Measurements from ENCODE around the gene LSMEM2.

LSMEM2 gene

GRCh38 chr3:50295553-50296431 is 16.9 kb downstream of the LSMEM2 start:
- TF ChIP-seq POLR2A (IDR thresholded peaks at IDR 0.05; ENCODE audit: extremely low read depth, insufficient read length) (no peak), MYC (IDR thresholded peaks at IDR 0.05; ENCODE audit: low read depth, low read length) (no peak)
- DNase-seq (ENCODE audit: low read depth), result no peak
- no peak overlapping the region for H3K4me3 ChIP-seq (ENCODE audit: low read depth, low read length)

GRCh38 chr3:50296721-50297383 is 18.0 kb downstream of the LSMEM2 start:
- no peak overlapping the region for H3K4me3 ChIP-seq (ENCODE audit: low read depth, low read length)
- TF ChIP-seq POLR2A (IDR thresholded peaks at IDR 0.05; ENCODE audit: extremely low read depth, insufficient read length) (no peak), MAX (IDR thresholded peaks at IDR 0.05; ENCODE audit: low read depth, low read length) (no peak), CTCF (IDR thresholded peaks at IDR 0.05; ENCODE audit: low read depth, low read length) (no peak), MYC (IDR thresholded peaks at IDR 0.05; ENCODE audit: low read depth, low read length) (no peak)
- DNase-seq (ENCODE audit: low read depth), result no peak

- no peak for DNase-seq (ENCODE audit: low read depth)
- TF ChIP-seq POLR2A (IDR thresholded peaks at IDR 0.05; ENCODE audit: extremely low read depth, insufficient read length), result no peak
- H3K4me3 ChIP-seq (ENCODE audit: low read depth, low read length), result peak overlapping the region; percentile 78
Observed at GRCh38 chr3:50297384-50297775, 18.5 kb downstream of the LSMEM2 start.

- DNase-seq (ENCODE audit: low read depth), result peak; percentile 71
- TF ChIP-seq MYC (IDR thresholded peaks at IDR 0.05; ENCODE audit: low read depth, low read length) (peak; percentile 33; the same call in 1 of the 2 replicates), POLR2A (IDR thresholded peaks at IDR 0.05; ENCODE audit: extremely low read depth, insufficient read length) (no peak), MAX (IDR thresholded peaks at IDR 0.05; ENCODE audit: low read depth, low read length) (0 out of 2 replicates have a peak, but pooled peaks have one; percentile 33), CTCF (IDR thresholded peaks at IDR 0.05; ENCODE audit: low read depth, low read length) (peak; percentile 24)
- peak overlapping the region; percentile 78 for H3K4me3 ChIP-seq (ENCODE audit: low read depth, low read length)
Observed at GRCh38 chr3:50297896-50298725, 19.2 kb downstream of the LSMEM2 start.

GRCh38 chr3:50298836-50299637 is 20.1 kb downstream of the LSMEM2 start, which contains the start of the genes HYAL3 and NAA80:
TSS of gene HYAL3 (minus strand) at chr3:50299405. CDS start at chr3:50295602, 3,803 bp downstream.
TSS of gene NAA80 (minus strand) at chr3:50299405. CDS start at chr3:50297463, 1,942 bp downstream.
- DNase-seq (ENCODE audit: low read depth), result peak; percentile 99
- TF ChIP-seq CTCF (IDR thresholded peaks at IDR 0.05; ENCODE audit: low read depth, low read length) (peak; percentile 21), MAX (IDR thresholded peaks at IDR 0.05; ENCODE audit: low read depth, low read length) (peak; percentile 65), MYC (IDR thresholded peaks at IDR 0.05; ENCODE audit: low read depth, low read length) (no peak), POLR2A (IDR thresholded peaks at IDR 0.05; ENCODE audit: extremely low read depth, insufficient read length) (peak; percentile 88)
- peak within 1 kb of the TSS; percentile 78 for H3K4me3 ChIP-seq (ENCODE audit: low read depth, low read length)

GRCh38 chr3:50299638-50299928 is 20.7 kb downstream of the LSMEM2 start:
- TF ChIP-seq MAX (IDR thresholded peaks at IDR 0.05; ENCODE audit: low read depth, low read length) (no peak), MYC (IDR thresholded peaks at IDR 0.05; ENCODE audit: low read depth, low read length) (peak; percentile 62)

More at GRCh38 chr3:50299638-50299928, 20.7 kb downstream of the LSMEM2 start:
- DNase-seq (ENCODE audit: low read depth), result no peak
- H3K4me3 ChIP-seq (ENCODE audit: low read depth, low read length), result peak overlapping the region; percentile 72
